Effector CD4-positive, alpha-beta T cell (primary cell): ENCODE results near the gene CCDC18.
A peak's percentile ranks its signal among the peaks of the same experiment; 100 is the strongest.
"Not testable (repeated sequence)": the region's sequence is repeated elsewhere in the genome, so short reads cannot be mapped to it uniquely, and the experiment has no call there.

Experiments used
- DNase-seq: peaks from one replicate; pipeline ENCODE4 v3.0.0-alpha.2; 2020
- total RNA-seq: gene quantifications from one replicate; lab custom pipeline; 2026; lab: John Stamatoyannopoulos, UW

Gene CCDC18, protein sequence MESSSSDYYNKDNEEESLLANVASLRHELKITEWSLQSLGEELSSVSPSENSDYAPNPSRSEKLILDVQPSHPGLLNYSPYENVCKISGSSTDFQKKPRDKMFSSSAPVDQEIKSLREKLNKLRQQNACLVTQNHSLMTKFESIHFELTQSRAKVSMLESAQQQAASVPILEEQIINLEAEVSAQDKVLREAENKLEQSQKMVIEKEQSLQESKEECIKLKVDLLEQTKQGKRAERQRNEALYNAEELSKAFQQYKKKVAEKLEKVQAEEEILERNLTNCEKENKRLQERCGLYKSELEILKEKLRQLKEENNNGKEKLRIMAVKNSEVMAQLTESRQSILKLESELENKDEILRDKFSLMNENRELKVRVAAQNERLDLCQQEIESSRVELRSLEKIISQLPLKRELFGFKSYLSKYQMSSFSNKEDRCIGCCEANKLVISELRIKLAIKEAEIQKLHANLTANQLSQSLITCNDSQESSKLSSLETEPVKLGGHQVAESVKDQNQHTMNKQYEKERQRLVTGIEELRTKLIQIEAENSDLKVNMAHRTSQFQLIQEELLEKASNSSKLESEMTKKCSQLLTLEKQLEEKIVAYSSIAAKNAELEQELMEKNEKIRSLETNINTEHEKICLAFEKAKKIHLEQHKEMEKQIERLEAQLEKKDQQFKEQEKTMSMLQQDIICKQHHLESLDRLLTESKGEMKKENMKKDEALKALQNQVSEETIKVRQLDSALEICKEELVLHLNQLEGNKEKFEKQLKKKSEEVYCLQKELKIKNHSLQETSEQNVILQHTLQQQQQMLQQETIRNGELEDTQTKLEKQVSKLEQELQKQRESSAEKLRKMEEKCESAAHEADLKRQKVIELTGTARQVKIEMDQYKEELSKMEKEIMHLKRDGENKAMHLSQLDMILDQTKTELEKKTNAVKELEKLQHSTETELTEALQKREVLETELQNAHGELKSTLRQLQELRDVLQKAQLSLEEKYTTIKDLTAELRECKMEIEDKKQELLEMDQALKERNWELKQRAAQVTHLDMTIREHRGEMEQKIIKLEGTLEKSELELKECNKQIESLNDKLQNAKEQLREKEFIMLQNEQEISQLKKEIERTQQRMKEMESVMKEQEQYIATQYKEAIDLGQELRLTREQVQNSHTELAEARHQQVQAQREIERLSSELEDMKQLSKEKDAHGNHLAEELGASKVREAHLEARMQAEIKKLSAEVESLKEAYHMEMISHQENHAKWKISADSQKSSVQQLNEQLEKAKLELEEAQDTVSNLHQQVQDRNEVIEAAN (N-terminal part only)
- 28.7 reads per million, percentile 55 among the genes with 10 or more reads in this experiment for total RNA-seq

DNA sequence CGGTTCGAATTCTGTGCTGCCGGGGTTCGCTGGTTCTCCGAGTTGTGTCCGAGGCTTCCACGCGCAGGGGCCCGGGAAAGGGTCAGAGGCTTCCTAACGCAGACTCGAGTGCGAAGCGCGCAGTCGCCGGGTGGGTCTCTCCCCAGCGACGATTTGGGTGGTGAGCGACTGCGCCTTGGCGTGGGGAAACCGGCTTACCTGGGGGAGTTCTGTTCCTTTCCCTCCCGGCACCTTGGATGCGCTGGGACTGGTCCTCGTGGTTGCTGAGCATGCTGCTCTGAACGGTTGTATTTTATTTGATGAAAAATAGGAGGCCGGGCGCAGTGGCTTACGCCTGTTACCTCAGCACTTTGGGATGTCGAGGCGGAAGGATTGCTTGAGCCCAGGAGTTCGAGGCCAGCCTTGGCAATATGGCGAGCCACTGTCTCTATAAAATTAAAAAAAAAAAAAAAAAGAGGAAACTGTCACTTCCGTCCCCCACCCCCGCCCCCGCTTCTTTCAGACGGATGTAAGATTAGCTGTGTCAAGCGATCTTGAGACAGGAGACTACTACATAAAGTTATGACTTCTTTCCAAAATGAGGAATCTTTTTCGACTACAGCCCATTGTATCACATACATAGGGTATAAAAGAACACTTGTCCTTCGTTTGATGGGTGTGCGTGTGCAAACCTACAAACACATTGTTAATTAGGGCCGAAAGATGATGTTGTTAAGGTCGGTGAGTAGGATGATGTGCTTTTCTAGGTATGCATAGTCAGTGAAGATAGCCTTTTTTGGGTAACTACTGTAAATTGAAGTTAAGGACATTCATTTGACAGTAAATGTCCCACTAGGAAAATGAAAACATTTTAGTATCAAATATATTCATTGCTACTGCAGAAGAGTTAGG is at the start of gene CCDC18:
Gene CCDC18, plus strand, starts transcription at position 2 of the 891 bp plus-strand sequence. CDS start 2,638 bp downstream, outside the sequence.
- peak; percentile 42 for DNase-seq

- DNase-seq = no peak
Measured at GRCh38 chr1:93132638-93133037, 47.9 kb upstream of the CCDC18 start.

DNA sequence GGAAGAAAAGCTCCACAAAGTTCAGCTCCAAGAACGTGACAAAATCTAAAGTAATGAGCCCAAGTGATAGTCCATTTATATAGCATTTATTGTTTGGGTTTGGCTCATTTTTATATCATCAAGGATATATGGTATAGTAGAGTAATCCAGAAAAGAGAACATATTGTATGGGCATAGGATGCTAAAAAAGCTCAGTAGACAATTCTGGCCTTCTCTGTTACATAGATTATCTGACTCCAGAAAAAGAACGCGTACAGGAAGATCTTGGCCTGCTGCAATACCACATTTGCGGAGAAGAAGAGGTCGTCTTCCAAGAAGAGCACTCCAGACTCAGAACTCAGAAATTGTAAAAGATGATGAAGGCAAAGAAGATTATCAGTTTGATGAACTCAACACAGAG is 44.1 kb upstream of the CCDC18 start:
- no peak for DNase-seq

- DNase-seq = no peak
Measured at GRCh38 chr1:93137604-93138292, 42.8 kb upstream of the CCDC18 start.

DNA sequence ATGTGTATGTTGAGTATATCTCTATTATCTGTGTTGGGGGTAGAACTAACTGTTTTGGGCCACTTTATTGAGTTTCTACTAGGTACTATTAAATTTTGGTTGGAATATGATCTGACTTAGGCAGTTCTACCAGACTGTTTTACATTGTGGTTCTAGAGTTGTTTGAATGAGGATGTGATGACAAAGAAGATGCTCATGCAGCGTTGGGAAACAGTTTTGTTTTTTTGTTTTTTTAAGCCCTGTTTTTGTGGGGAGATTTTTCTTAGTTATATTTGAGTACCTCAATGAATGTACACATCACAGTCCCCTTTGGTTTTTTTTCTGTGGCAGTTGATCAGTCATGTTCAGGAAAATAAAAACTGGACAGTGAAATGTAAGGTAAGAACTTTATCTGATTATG is 40.4 kb upstream of the CCDC18 start:
- DNase-seq = no peak

DNA sequence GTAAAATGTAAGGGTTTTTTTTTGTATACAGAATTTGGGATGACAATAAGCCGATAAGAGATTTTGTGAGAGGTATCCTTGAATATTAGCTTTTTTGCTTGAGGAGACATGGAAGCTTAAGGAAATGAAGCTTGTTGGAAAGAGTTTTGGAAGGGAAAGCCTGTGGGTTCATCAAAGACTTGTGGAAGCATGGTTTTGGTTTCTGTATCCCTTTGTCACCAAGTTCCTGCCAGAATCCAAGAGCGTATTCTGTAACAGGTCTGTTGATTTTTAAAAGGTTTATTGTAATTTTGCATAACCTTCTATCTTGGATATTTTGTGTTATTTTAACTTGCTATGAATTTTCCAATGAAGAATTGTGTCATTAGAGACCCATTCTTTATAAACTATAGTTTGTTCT is 38.4 kb upstream of the CCDC18 start:
- no peak for DNase-seq

- DNase-seq = no peak
Measured at GRCh38 chr1:93143136-93143535, 37.4 kb upstream of the CCDC18 start.

DNA sequence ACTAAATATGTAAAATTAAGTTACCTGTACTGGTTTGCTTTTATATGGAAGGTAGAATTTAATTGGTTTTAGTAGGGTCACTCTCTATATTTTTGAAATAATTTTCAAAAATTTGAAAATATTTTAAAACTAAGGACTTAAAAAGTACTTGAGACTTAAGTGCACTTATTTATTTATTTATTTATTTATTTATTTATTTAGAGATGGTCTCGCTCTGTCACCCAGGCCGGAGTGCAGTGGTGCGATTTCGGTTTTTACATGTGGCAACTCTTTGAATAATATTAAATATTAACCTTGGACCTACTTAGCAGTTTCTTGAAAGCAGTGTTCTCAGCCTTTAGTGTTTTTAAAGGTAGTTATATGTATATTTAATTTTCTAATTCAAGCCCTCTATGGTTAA is 36.8 kb upstream of the CCDC18 start:
- DNase-seq = no peak

GRCh38 chr1:93148001-93148400 is 32.5 kb upstream of the CCDC18 start:
- DNase-seq = no peak

DNA sequence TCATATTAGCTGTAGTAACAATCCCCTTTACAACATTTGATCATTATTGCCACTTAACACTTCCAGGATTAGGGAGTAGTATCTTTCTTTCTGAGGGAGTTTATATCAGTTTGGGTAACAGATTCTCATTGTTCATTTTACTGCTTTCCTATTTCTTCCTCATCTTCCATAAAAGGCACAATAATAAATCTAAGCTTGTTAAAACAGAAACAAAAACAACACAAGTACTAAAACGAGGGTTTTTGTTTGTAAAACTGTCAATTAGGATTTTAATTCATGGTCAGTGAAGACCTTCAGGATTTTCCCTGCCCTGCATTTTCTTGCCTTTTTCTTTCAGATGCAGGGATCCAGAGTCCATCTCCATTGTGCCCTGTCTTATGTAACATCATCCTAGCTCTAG is 29.8 kb upstream of the CCDC18 start:
- DNase-seq = no peak

DNA sequence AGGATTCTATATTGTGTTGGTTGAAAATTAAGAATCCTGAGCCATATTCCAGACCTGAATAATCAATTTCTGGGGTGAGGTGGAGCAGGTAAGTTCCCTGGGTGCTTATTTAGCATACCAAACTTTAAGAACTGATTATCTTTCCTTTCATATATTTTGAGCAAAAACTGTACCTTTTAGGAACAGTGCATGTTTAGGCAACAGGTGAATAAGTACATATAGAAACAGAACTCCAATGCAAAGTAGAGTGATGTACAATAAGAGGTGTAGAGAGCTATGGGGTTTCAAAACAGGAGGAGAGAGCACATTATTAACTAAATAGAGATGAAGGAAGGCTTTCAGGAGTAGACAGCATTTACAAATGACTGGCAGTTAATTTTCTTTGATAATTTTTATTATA is 29.1 kb upstream of the CCDC18 start:
- no peak for DNase-seq

DNA sequence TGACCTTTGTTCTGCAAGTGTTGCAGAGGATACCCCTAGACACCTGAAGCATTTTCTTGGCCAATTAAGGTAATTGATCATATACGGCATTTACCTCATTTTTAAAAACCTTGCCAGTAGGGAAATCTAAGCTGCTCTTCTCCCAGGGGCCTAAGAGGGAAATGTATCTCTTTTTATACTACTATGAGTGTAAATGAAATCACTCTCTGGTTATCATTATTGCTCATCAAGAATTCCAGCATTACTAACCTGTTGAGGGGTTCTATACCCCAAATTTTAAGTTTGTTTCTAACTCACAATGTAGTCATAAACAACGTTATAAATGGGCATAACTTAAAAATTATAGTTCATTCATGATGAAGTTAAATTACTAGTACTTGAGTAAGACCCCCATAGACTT is 27.7 kb upstream of the CCDC18 start:
- no peak for DNase-seq

GRCh38 chr1:93154898-93155297 is 25.6 kb upstream of the CCDC18 start:
- DNase-seq = no peak

GRCh38 chr1:93155335-93155734 is 25.2 kb upstream of the CCDC18 start:
- no peak for DNase-seq

DNA sequence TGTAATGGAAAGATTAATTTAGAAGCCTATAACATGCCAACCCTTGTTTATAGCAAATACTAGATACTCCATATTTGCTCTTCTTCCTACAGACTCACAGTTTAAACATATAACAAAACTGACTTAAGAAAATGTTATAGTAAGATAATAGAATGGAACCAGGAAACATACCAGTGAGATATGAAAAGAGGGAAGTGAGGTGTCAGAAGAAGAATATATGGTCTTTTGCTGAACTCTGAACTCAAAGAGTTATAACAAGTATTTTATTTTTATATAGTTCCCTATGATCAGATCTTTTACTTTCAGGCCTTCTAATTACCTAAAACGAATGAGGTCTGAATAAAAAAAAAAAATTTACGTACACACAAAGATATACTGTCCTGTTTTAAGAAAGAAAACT is 21.2 kb upstream of the CCDC18 start:
- no peak for DNase-seq

- DNase-seq = not testable (repeated sequence)
Measured at GRCh38 chr1:93163314-93163713, 17.2 kb upstream of the CCDC18 start.

DNA sequence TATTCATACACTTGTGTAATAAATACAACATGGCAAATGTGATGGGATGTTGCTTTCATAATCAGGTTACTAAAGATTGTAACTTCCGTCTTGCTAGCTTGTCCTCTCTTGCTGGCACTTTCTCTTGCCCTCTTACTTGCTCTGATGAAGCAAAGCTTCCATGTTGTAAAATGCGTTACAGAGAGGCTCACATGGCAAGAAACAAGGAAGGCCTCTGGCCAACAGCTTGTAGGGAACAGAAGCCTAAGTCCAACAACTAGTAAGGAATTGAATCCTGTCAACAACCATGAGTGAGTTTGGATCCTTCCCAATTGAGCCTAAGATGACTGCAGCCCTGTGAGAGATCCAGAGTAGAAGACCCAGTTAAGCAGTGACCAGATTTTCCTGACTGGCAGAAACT is 15.7 kb upstream of the CCDC18 start:
- DNase-seq = no peak

GRCh38 chr1:93165895-93166294 is 14.6 kb upstream of the CCDC18 start:
- not testable (repeated sequence) for DNase-seq

GRCh38 chr1:93167006-93167405 is 13.5 kb upstream of the CCDC18 start:
- no peak for DNase-seq

DNA sequence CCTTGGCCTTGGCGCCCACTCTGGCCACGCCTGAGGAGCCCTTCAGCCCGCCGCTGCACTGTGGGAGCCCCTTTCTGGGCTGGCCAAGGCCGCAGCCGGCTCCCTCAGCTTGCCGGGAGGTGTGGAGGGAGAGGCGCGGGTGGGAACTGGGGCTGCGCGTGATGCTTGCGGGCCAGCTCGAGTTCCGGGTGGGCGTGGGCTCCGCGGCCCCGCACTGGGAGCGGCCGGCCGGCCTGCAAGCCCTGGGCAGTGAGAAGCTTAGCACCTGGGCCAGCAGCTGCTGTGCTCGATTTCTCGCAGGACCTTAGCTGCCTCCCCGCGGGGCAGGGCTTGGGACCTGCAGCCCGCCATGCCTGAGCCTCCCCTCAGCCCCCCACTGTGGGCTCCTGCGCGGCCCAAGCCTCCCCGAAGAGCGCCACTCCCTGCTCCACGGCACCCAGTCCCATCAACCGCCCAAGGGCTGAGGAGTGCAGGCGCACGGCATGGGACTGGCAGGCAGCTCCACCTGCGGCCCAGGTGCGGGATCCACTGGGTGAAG is 10.3 kb upstream of the CCDC18 start:
- not testable (repeated sequence) for DNase-seq

DNA sequence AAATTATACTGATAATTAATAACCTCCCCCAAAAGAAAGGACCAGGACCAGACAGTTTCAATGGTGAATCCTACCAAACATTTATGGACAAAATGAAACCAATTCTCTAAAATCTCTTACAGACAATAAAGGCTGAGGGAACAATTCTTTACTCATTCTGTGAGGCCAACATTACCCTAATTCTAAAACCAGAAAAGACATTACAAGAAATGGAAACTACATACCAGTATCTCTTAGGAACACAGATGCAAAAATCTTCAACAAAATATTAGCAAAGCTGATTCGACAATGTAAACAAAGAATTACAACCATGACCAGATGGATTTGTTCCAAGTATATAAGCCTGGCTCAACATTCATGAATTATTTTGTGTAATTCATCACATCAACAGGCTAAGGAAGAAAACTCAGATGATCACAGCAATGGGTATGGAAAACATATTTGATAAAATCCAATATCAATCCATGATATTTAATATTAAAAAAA is 8.9 kb upstream of the CCDC18 start:
- no peak for DNase-seq
